ENCODE measurements around the gene IL20RB.
"Not testable (repeated sequence)": the region's sequence is repeated elsewhere in the genome, so short reads cannot be mapped to it uniquely, and the experiment has no call there.

DNA sequence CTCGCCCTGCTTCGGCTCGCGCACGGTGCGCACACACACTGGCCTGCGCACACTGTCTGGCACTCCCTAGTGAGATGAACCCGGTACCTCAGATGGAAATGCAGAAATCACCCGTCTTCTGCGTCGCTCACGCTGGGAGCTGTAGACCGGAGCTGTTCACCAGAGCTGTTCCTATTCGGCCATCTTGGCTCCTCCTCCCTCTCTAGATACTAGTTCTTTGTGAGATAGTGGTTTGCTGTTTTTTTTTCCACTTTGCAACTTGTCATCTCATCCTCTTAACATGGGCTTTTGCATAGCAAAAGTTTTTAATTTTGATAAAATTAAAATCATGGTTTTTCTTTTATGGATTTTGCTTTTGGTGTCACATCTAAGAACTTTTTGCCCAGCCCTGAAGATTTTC, 11.8 kb downstream of the IL20RB start:
- TF ChIP-seq EZH2phosphoT487 (IDR thresholded peaks at IDR 0.05; ENCODE audit: borderline replicate concordance, low read depth, low read length), result not testable (repeated sequence)
- TF ChIP-seq, protein P1, sequence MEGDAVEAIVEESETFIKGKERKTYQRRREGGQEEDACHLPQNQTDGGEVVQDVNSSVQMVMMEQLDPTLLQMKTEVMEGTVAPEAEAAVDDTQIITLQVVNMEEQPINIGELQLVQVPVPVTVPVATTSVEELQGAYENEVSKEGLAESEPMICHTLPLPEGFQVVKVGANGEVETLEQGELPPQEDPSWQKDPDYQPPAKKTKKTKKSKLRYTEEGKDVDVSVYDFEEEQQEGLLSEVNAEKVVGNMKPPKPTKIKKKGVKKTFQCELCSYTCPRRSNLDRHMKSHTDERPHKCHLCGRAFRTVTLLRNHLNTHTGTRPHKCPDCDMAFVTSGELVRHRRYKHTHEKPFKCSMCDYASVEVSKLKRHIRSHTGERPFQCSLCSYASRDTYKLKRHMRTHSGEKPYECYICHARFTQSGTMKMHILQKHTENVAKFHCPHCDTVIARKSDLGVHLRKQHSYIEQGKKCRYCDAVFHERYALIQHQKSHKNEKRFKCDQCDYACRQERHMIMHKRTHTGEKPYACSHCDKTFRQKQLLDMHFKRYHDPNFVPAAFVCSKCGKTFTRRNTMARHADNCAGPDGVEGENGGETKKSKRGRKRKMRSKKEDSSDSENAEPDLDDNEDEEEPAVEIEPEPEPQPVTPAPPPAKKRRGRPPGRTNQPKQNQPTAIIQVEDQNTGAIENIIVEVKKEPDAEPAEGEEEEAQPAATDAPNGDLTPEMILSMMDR (conservative IDR thresholded peaks at IDR 0.05; ENCODE audit: low read length), result not testable (repeated sequence)

Measured in OCI-LY7 (cell line).